HG02610 (cell line): ENCODE results near the gene SNTB2.
A peak's percentile ranks its signal among the peaks of the same experiment; 100 is the strongest.

Experiments used
- ATAC-seq: cut with Tn5 transposase; IDR thresholded peaks from one replicate; pipeline ENCODE4 v1.9.1; 2021; ENCODE audit warnings: mild to moderate bottlenecking, moderate library complexity; ENCODE audit not compliant: unreplicated experiment

Gene SNTB2

GRCh38 chr16:69179328-69180010 is 7.5 kb upstream of the SNTB2 start:
- ATAC-seq, result no peak

GRCh38 chr16:69180011-69180338 is 7.0 kb upstream of the SNTB2 start:
- no peak for ATAC-seq

GRCh38 chr16:69182730-69183416 is 4.1 kb upstream of the SNTB2 start:
- no peak for ATAC-seq

GRCh38 chr16:69187446-69188235 is 677 bp downstream of the SNTB2 start:
- ATAC-seq, result peak; percentile 19

GRCh38 chr16:69188236-69188549 is 1.2 kb downstream of the SNTB2 start:
- no peak for ATAC-seq

GRCh38 chr16:69188716-69189115 is 1.8 kb downstream of the SNTB2 start:
- no peak for ATAC-seq

GRCh38 chr16:69190046-69190588 is 3.2 kb downstream of the SNTB2 start:
- no peak for ATAC-seq

- ATAC-seq, result no peak
These were observed 3.6 kb downstream of the SNTB2 start for GRCh38 chr16:69190598-69190997.

- ATAC-seq, result no peak
These were observed 4.2 kb downstream of the SNTB2 start for GRCh38 chr16:69191136-69191535.

GRCh38 chr16:69193855-69194254 is 6.9 kb downstream of the SNTB2 start:
- ATAC-seq, result no peak

- ATAC-seq, result no peak
These were observed 7.5 kb downstream of the SNTB2 start for GRCh38 chr16:69194488-69194887.

GRCh38 chr16:69195369-69196029 is 8.5 kb downstream of the SNTB2 start:
- ATAC-seq, result no peak

GRCh38 chr16:69197573-69197972 is 10.6 kb downstream of the SNTB2 start:
- ATAC-seq, result no peak

GRCh38 chr16:69199382-69199781 is 12.4 kb downstream of the SNTB2 start:
- no peak for ATAC-seq

- no peak for ATAC-seq
These were observed 14.3 kb downstream of the SNTB2 start for GRCh38 chr16:69201291-69201690.

GRCh38 chr16:69201787-69202186 is 14.8 kb downstream of the SNTB2 start:
- no peak for ATAC-seq

- no peak for ATAC-seq
These were observed 17.2 kb downstream of the SNTB2 start for GRCh38 chr16:69204172-69204571.

GRCh38 chr16:69209735-69210134 is 22.8 kb downstream of the SNTB2 start:
- ATAC-seq, result no peak

- ATAC-seq, result no peak
These were observed 30.5 kb downstream of the SNTB2 start for GRCh38 chr16:69217433-69217832.

- ATAC-seq, result no peak
These were observed 32.3 kb downstream of the SNTB2 start for GRCh38 chr16:69219279-69219678.

- ATAC-seq, result no peak
These were observed 36.9 kb downstream of the SNTB2 start for GRCh38 chr16:69223882-69224281.
